Activated B cell treated with CpG ODN at 0.5 μM for 24 hours (primary cell): ENCODE results near the gene PCDHGB4. TPM values are rescaled to one million over a fixed set of nuclear protein-coding genes. Genes with fewer than 3 reads are reported as not detected.
"Not testable (repeated sequence)": the region's sequence is repeated elsewhere in the genome, so short reads cannot be mapped to it uniquely, and the experiment has no call there.

Source experiments
- ATAC-seq: fragments of 200-7000 bp; cut with Tn5 transposase; one replicate; pipeline ENCODE4 v1.10.0; 2021; ENCODE audit warnings: low read depth, mild to moderate bottlenecking, moderate library complexity
- CTCF ChIA-PET: fragments of 350-600 bp; sonication (Branson Sonifier 250); formaldehyde crosslinking; loops from one replicate; lab custom pipeline; 2021; ENCODE audit warnings: antibody characterized with exemption; lab: Charles Lee
- POLR2A ChIA-PET: fragments of 350-600 bp; sonication (Branson Sonifier 250); formaldehyde crosslinking; loops from one replicate; lab custom pipeline; 2021; ENCODE audit warnings: antibody characterized with exemption; lab: Charles Lee
- DNase-seq: peaks from one replicate; pipeline ENCODE4 v3.0.0; 2022
- H3K27ac Mint-ChIP-seq: one replicate; pipeline ENCODE4 v1.8.0; 2020; ENCODE audit warnings: mixed read lengths
- H3K27me3 Mint-ChIP-seq: one replicate; pipeline ENCODE4 v1.8.0; 2021; ENCODE audit warnings: mixed read lengths
- H3K36me3 Mint-ChIP-seq: one replicate; pipeline ENCODE4 v1.8.0; 2021; ENCODE audit warnings: low read depth, mixed read lengths
- H3K4me1 Mint-ChIP-seq: one replicate; pipeline ENCODE4 v1.8.0; 2021; ENCODE audit warnings: mixed read lengths
- H3K4me3 Mint-ChIP-seq: one replicate; pipeline ENCODE4 v1.8.0; 2020; ENCODE audit warnings: mild to moderate bottlenecking, mixed read lengths
- H3K9me3 Mint-ChIP-seq: one replicate; pipeline ENCODE4 v1.8.0; 2020; ENCODE audit warnings: mixed read lengths
- CTCF ChIP-seq: fragments of 200-600 bp; IDR thresholded peaks from one replicate; pipeline ENCODE4 v1.8.0; 2022; ENCODE audit warnings: antibody characterized with exemption, mild to moderate bottlenecking
- intact Hi-C: fragments of 100-400 bp; cut with micrococcal nuclease; formaldehyde crosslinking; loops from one replicate; pipeline ENCODE4 v1.15.1; 2024
- total RNA-seq: library from RNA; stranded (reverse); gene quantifications from 2 replicates; pipeline ENCODE4 v1.2.3, GENCODE V29; 2022

Gene PCDHGB4
- total RNA-seq, 1 donor from 2014 or later: 1.2 TPM

- TF ChIP-seq CTCF: no peak
- no peaks in the 10 kb centered on the region for H3K4me1 Mint-ChIP-seq
- DNase-seq (no peak), ATAC-seq (no peak)
- peaks cover 50% of the 10 kb centered on the region for H3K27me3 Mint-ChIP-seq
- ChIA-PET POLR2A (no interaction called here), CTCF (interaction anchor here (1.1 kb wide), 1 partner anchor 223 kb away, joined by 3 read pairs; no protein-coding TSS in a partner anchor)
- H3K36me3 Mint-ChIP-seq: peaks cover 2% of the 10 kb centered on the region
- intact Hi-C loops: no loop called here
- H3K4me3 Mint-ChIP-seq: peak overlapping the region; percentile 7
- H3K27ac Mint-ChIP-seq: no peak overlapping the region
- peaks cover 28% of the 10 kb centered on the region for H3K9me3 Mint-ChIP-seq
Measured at GRCh38 chr5:141343953-141344463, 43.5 kb upstream of the PCDHGB4 start.

GRCh38 chr5:141345327-141345726, 42.2 kb upstream of the PCDHGB4 start:
- ChIA-PET CTCF (no interaction called here), POLR2A (no interaction called here)
- no peak overlapping the region for H3K27ac Mint-ChIP-seq
- intact Hi-C loops: no loop called here
- DNase-seq (no peak), ATAC-seq (no peak)
- TF ChIP-seq CTCF: no peak
- no peaks in the 10 kb centered on the region for H3K4me1 Mint-ChIP-seq
- H3K4me3 Mint-ChIP-seq: no peak overlapping the region
- H3K9me3 Mint-ChIP-seq: peaks cover 25% of the 10 kb centered on the region
- H3K27me3 Mint-ChIP-seq: peaks cover 50% of the 10 kb centered on the region
- H3K36me3 Mint-ChIP-seq: peaks cover 2% of the 10 kb centered on the region

- H3K36me3 Mint-ChIP-seq, DNase-seq, H3K4me1 Mint-ChIP-seq, ATAC-seq, intact Hi-C loops, H3K27ac Mint-ChIP-seq, H3K4me3 Mint-ChIP-seq, CTCF ChIA-PET, POLR2A ChIA-PET: not testable (repeated sequence)
- peaks cover 51% of the 10 kb centered on the region for H3K27me3 Mint-ChIP-seq
- H3K9me3 Mint-ChIP-seq: peaks cover 24% of the 10 kb centered on the region
Measured at GRCh38 chr5:141346017-141346416, 41.5 kb upstream of the PCDHGB4 start.

GRCh38 chr5:141349917-141350619, 37.4 kb upstream of the PCDHGB4 start, which contains the start of gene PCDHGB1:
PCDHGB1 (plus strand) TSS chr5:141350099; CDS start chr5:141350261, 162 bp downstream.
- no peak for ATAC-seq

GRCh38 chr5:141351591-141351990, 35.9 kb upstream of the PCDHGB4 start:
- no peak for TF ChIP-seq CTCF
- H3K27me3 Mint-ChIP-seq: peaks cover 56% of the 10 kb centered on the region
- CTCF ChIA-PET: interaction anchor here (1.2 to 2.5 kb wide), 2 partner anchors 31 to 212 kb away, joined by 3 to 8 read pairs; partner anchors contain the start of gene TAF7
- H3K9me3 Mint-ChIP-seq: peaks cover 13% of the 10 kb centered on the region
- no peaks in the 10 kb centered on the region for H3K36me3 Mint-ChIP-seq
- H3K4me1 Mint-ChIP-seq: no peaks in the 10 kb centered on the region
- DNase-seq (no peak), ATAC-seq (no peak)
- no peak overlapping the region for H3K4me3 Mint-ChIP-seq
- intact Hi-C loops: no loop called here
- H3K27ac Mint-ChIP-seq: no peak overlapping the region
- POLR2A ChIA-PET: no interaction called here

More at GRCh38 chr5:141349917-141350619, 37.4 kb upstream of the PCDHGB4 start, which contains the start of gene PCDHGB1:
- Mint-ChIP-seq H3K27ac (no peak within 1 kb of the TSS), H3K27me3 (peaks cover 46% of the 10 kb centered on the region), H3K36me3 (no peaks in the 10 kb centered on the region), H3K4me3 (peak within 1 kb of the TSS; percentile 57), H3K4me1 (no peaks in the 10 kb centered on the region), H3K9me3 (peaks cover 14% of the 10 kb centered on the region)
- no peak for DNase-seq
- ChIA-PET POLR2A (no interaction called here), CTCF (interaction anchor here (0.9 to 2.5 kb wide), 3 partner anchors 20 to 214 kb away, joined by 3 to 8 read pairs (median 3); partner anchors contain the start of gene PCDHGB3)
- intact Hi-C loops: no loop called here
- no peak for TF ChIP-seq CTCF
